CD1c-positive myeloid dendritic cell (primary cell): Measurements from ENCODE around the gene USP9X.
"Not testable (repeated sequence)": the region's sequence is repeated elsewhere in the genome, so short reads cannot be mapped to it uniquely, and the experiment has no call there.

Source experiments
- DNase-seq: peaks from one replicate; pipeline ENCODE4 v3.0.0-alpha.2; 2016; ENCODE audit errors: extremely low spot score

Gene USP9X

GRCh38 chrX:41127477-41128192 is 42.4 kb downstream of the USP9X start:
- DNase-seq: no peak

- DNase-seq: no peak
Measured at GRCh38 chrX:41128955-41129354, 43.7 kb downstream of the USP9X start.

DNA sequence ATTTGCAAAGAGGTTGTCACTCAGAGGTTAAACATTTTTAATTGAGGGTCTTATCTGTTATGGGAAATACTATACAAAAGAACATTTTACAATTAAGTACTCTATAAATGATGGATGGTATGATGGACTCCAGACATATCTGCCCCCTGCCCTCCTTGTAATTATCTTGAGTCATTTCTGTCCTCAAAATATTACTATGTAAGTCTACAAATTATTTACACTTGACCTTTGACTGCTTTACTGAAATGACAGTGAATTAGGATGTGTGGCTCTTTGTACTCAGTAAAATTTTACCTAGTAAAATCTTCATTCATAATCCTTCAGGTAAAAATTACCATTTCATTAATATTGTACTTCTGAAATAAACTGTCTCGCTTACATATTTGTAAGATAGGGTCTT is 46.5 kb downstream of the USP9X start:
- DNase-seq: no peak

GRCh38 chrX:41133551-41133950 is 48.3 kb downstream of the USP9X start:
- DNase-seq: no peak

- peak; percentile 12 for DNase-seq
Measured at GRCh38 chrX:41137589-41137988, 52.3 kb downstream of the USP9X start.

GRCh38 chrX:41142130-41142910 is 57.1 kb downstream of the USP9X start:
- no peak for DNase-seq

GRCh38 chrX:41144873-41145272 is 59.6 kb downstream of the USP9X start:
- no peak for DNase-seq

GRCh38 chrX:41145920-41146608 is 60.8 kb downstream of the USP9X start:
- no peak for DNase-seq

- DNase-seq: no peak
Measured at GRCh38 chrX:41148553-41148952, 63.3 kb downstream of the USP9X start.

DNA sequence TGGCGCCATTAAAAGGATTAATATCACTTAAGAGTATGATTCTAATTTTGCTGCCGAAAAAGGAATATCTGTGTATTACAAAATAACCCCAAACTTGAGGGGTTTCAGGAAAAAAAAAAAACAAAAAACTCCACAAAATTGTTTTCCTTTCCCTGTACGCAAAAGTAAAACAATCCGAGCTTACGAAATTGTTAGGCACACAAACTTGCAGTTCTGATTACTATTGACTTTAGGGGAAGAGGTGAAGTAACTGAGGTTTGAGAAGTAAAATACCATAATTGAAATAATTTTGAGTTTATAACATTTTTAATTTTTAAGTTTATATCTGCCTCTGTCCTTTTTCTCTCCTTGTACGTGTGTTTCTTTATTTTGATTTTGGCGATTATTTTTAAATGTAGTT is 64.8 kb downstream of the USP9X start:
- no peak for DNase-seq

GRCh38 chrX:41151726-41152125 is 66.5 kb downstream of the USP9X start:
- not testable (repeated sequence) for DNase-seq

DNA sequence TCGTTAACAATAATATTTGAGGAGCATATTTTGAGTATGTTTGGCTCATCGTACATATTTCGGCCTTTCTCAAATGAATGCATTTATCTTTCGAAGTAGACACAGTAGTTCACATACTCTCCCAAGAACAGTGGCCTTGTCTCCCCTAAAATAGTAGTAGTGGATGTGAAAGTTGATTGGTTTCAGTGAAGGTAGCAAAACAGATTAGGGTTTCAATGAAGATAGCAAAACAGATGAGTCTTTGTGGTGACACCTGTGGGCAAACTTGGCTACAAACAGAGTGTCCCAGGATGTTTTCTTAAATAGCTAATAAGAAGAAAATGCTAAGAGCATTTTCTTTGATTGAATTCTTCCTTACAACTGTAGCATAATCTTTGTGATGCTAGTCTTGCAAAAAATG is 67.0 kb downstream of the USP9X start:
- no peak for DNase-seq

DNA sequence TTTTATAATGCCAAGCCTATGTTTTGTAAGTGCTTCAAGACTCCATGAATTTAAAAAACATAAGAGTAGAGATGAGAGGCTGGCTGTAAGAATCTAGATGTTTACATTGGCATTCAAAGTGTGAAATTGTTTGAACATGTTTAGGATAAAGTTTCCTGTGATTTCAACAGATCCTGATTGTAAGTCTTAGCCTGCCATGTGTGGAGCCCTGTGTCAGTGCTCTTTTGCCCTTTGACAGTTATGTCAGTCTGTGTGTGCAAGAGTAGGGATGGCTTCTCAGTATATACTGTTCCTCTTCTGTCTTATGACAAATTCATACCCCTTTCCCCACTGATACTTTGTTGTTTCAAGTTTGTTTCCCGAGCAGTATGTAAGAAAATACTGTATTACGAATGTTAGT is 68.2 kb downstream of the USP9X start:
- DNase-seq: no peak

GRCh38 chrX:41153957-41154356 is 68.7 kb downstream of the USP9X start:
- no peak for DNase-seq

GRCh38 chrX:41164449-41164848 is 79.2 kb downstream of the USP9X start:
- DNase-seq: no peak

DNA sequence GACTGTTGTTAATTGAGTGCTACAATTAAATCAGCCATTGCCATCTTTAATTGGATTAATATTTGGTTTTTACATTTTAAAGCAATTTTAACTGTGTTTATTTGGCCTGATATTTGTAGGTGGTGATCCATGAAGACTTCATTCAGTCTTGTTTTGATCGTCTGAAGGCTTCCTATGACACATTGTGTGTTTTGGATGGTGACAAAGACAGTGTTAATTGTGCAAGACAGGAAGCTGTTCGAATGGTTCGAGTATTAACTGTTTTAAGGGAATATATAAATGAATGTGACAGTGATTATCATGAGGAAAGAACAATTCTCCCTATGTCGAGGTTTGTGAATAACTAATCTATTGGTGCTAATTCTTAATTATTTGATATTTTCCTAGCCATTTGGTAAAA is 82.6 kb downstream of the USP9X start:
- no peak for DNase-seq

GRCh38 chrX:41176263-41176662 is 91.0 kb downstream of the USP9X start:
- no peak for DNase-seq

DNA sequence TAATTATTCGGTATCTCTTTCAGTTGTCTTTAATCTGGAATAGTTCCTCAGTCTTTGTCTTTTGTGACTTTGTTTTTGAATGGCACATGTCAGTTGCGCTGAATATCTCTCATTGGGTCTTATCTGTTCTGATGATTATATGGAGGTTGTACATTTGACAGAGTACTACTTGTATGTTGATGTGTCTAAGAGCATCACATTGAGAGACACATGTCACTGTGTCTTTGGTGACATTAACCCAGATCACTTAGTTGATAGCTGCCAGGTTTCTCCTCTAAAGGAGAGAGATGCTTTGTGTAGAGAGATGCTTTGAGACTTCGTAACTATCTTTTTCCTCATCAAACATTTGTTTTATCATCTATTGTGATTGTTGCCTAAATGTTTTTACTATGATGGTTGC is 92.1 kb downstream of the USP9X start:
- DNase-seq: no peak

- no peak for DNase-seq
Measured at GRCh38 chrX:41178201-41178600, 93.0 kb downstream of the USP9X start.

DNA sequence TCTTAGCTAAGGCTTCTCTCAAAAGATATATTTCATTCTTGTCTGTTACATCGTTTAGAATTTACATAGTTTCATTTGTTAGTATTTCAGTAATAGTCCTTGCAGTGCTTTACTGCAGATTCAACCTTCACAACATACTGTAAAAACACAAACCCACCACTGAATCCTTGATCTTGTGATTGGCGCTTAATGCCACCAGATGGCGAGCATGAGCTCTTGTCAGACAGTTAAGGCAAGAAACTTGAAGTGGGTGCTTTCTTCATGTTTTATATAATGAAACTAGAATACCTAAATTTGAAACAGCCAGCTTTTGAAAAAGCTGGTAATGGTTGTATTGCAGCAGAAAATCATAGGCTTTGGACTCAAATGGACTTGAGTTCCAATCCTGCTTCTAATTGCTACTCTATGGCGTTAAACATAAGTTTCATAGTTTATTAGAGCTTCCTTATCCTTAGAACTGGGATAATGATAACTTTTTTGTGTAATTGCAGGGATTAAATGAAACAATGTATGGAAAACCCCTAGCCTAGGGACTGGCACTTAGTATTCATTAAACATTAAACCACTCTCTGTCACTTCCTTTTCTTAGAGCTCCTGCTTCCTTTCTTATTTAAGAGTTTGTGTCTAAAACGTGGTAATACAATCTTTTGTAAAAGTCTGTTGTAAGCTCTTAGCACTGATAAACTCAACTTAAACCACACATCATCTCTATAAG is 95.1 kb downstream of the USP9X start:
- DNase-seq: peak; percentile 52

DNA sequence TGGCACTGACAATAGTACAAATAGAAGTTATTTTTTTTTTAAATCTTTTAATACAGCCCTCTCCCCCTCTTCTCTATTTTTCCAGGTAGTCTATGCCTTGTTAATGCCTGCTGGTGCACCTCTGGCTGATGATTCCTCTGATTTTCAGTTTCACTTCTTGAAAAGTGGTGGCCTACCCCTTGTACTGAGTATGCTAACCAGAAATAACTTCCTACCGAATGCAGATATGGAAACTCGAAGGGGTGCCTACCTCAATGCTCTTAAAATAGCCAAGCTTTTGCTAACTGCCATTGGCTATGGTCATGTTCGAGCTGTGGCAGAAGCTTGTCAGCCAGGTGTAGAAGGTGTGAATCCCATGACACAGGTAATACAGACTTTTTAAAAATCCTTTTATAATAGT is 99.1 kb downstream of the USP9X start:
- DNase-seq: peak; percentile 19

DNA sequence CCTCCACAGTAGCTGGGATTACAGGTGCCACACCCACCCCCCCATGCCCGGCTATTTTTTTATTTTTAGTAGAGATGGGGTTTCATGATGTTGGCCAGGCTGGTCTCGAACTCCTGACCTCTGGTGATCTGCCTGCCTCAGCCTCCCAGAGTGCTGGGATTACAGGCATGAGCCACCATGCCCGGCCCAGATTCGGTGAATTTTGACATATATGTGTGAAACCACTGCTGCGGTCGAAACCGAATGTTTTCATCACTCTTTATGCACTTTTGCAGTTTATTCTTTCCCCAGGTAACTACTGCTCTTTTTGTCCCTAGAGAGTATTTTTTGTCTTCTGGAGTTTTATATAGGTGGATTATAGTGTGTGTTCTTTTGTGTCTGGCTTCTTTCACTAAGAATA is 101.7 kb downstream of the USP9X start:
- DNase-seq: not testable (repeated sequence)
